NCI-H2227 treated with DMSO at 0.1 percent for 48 hours (cell line): ENCODE data around the gene ENGASE.
A peak's percentile ranks its signal among the peaks of the same experiment; 100 is the strongest.

ENCODE experiments used
- DNase-seq: peaks from one replicate; lab custom pipeline; 2025; lab: John Stamatoyannopoulos, UW

ENGASE gene

DNA sequence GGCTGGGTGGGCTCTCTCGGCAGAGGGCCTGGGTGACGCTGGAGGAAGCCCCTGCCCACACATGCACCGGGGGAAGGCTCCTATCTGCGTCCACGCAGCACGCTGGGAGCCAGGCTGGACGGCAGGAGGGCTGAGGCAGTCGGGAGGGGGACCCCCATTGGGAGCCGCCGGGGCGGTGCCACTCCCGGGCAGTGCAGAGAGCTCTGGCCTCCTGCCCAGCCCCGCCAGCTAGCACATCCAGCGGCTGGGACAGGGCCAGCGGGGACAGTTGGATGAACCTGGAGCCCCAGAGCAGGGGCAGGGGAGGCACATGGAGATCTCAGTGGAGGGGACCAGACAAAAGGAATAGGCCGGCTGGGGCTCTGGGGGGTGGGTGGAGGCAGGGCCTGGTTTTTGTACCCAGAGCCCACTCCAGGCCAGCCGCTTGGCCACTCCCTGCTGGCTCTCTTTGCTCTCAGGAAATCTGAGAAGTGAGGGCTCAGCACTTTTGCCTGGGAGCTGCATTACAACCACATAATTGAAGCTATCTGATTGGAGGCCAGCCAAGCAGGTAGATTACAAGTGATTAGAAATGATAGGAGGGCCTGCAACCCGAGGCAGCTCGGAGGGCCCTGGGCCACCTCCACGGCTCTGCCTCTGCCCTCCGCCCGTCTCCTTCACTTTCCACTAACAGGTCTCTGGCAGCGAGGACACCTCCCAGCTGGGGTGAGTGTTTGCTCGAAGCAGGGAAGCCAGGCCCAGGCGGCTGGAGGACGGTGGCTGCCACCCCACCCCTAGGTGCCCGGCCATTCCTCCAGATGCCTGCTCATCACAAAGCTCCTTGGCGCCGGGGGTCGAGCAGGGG, 40.1 kb downstream of the ENGASE start:
- peak; percentile 56 for DNase-seq

DNA sequence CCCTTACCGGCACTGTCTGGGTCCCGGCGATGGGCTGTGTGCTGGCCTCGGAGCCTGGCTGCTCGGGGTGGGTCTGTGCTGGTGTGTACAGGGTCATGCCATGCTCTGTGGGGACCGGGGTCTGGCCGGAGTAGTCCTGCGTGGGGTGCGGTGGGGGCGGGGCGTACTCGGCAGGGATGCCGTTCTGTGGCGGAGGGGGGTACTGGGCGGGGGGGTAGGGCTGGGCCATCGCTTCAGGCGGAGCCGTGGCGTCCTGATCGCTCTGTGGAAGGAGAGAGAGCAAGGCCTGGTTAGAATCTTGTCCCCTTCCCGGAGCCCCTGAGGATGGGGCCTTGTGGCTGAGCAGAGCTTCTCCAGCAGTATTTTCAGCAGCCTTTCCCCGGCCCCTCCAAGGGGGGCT, 40.9 kb downstream of the ENGASE start:
- DNase-seq, result no peak

DNA sequence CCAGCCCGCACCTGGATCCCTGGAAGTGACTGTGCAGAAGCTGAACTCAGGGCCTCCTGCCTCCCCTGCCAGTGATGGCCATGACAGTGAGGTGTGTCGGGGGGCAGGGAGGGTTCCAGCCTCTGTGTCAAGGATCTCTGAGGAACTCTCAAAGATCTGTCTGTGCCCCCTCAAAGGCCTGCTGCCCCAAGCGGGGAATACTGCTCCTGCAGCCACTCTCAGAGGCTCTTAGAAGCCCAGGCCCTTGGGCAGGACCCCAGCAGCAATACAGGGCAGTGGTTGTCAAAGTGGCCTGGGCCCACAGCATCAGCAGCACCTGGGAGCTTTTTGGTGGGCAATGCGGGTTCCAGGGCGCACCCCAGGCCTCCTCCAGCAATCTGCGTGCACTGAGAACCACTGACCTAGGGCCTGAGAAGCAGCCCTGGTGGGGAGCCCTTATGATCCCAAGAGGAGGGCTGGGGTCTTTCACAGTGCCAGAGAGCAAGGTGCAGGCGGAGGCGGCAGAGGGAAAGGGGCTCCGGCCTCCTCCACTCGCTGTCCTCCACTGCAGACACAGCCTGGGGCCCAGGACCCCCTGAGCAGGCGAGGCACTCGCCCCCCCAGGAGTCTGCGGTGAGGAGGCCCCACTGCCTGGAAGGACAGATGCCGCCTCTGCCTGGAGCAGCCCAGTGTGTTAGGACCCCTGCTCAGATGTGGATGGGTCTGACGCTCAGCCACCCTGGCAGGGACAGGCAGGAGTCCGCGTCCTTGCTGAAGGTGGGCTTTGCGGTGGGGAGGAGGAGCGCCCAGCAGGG, 42.1 kb downstream of the ENGASE start:
- DNase-seq, result no peak

DNA sequence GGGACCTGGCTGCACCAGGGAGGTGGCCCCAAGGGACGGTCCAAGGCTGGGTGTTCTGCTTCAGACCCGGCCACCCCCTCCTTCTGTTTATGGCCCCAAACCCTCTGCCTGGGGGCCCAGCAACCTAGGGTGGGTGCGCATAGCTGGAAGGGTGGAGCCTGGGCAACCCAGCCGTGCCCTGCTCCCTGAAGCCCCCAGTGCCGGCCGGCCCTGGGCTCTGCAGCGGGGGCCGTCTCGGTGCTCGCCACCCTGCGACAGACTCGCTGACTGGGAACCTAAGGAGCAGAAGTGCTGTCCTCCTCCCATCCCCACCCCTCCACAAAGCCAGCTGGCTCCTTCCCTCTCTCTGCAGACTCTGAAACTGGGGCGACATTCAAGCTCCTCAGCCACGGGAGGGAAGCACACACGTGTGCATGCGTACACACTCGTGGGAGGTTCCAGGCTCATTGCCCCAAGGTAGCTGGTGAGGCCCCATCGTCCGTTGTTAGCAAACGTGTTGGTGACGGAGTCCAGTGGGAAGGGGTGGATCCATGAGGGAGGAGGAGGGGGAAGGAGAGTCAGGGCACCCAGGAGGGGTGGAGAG, 43.4 kb downstream of the ENGASE start:
- DNase-seq, result no peak

DNA sequence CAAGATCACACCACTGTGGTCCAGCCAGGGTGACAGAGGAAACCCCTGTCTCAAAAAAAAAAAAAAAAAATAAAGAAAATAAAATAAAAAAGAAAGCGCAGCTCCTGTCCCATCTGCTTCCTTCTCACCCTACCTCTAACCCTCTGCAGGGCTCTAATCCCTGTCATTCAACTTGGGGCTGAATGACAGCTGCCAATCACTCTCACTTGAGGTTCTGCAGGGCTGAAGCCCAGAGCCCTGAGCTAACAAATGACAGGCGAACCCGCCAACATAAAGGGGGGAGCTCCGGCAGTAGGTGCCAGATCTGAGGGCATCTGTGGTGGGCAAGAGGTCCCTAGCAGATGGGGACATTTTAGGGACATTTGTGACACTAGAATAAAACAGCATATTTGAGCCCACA, 44.3 kb downstream of the ENGASE start:
- no peak for DNase-seq

DNA sequence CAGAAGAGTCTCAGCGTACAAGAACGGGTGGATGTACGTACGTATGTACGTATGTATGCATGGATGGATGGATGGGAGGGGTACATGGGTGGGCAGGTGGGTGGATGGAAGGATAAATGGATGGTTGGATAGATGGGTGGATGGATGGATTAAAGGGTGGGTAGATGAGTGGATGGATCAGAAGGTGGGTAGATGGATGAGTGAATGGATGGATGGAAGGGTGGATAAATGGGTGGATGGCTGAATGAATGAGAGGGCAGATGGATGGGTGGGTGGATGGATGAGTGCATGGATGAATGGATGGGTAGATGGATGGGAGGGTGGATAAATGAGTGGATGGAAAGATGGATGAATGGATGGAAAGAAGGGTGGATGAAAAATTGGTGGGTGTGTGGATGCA, 45.6 kb downstream of the ENGASE start:
- DNase-seq, result no peak

DNA sequence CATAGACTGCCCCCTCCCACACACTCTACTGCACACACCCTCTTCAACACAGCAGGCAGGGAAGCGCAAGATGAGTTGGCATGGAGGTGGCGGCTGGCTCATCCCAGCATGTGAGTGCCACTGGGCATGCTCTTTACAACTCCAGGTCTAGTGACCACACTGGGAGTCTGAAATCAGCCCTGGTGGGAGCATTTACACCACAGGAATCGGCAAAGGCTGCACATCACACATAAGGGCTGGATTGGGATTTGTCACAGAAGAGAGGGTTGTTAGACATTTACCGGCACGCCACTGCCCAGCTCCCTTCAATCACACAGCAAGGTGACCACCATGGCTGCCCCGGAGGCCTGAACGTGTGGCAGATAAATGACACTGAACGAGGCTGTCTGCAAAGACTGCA, 49.4 kb downstream of the ENGASE start:
- DNase-seq, result no peak

DNA sequence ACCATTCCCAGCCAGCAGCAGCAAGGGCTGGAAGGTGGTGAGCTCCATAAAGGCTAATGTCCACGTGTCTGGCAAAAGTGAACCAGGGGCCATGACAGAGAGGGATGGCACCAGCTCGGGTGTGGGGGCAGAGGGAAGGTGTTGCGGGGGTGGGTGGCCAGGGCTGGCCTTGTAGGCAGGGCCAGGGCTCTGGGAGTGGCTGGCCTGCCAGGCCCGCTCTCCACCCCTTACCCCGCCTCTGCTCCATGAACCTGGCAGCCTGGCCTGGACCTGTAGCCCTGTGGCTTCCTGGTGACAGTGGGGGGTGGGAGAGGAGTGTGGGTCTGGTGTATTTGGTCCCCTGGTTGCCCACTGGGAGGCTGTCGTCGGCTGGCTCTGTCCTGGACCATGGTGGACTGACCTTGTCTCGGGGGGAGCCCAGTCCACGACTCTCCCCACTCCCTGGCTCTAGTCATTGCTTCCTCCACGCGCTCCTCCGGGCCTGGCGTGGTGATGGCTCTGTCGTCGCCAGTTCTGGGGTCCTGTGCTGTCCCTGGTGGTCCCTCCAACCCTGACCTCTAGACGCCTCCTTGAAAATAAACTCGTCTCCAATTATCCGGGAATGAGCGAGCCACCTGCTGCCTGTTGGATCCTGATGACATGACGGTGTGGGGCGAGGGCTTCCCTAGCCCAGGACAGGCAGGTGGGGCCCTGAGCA, 50.0 kb downstream of the ENGASE start:
- DNase-seq, result no peak

DNA sequence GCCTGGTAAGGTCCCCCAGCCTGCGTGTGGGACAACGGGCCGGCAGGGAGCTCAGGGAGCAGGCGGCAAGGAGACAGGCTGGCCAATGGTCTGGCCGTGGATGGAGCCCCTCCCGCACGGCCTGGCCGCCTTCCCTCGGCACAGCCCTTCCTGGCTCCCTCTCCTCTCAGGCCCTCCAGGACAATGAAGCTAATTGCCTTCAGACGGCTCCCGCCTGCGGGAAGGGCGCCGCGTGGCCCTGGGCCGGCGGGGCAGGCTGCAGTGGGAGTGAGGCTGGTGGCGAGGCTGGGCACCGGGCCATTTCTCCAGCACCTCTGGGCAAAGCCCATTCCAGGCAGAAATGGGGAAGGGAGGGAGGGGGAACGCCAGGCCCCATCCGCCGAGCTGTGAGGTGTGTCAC, 50.9 kb downstream of the ENGASE start:
- DNase-seq, result no peak

DNA sequence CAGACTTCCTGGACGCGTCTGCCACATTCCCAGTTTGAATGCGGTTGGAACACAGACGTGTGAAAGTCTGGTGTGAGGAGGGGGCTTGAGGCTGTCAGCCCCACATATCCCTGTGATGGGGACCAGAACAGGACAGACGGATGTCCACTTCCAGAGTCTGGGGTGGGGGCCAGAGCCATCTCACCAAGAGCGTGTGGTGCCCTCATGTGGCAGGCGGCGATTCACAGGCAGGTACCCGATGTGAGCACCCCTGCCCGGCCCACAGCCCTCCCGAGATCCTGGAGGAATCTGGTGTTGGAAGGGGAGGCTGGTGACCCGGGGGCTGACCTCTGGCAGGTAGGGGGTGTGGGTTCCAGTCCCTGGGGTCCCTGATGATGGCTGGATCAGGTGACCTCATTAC, 51.5 kb downstream of the ENGASE start:
- no peak for DNase-seq

DNA sequence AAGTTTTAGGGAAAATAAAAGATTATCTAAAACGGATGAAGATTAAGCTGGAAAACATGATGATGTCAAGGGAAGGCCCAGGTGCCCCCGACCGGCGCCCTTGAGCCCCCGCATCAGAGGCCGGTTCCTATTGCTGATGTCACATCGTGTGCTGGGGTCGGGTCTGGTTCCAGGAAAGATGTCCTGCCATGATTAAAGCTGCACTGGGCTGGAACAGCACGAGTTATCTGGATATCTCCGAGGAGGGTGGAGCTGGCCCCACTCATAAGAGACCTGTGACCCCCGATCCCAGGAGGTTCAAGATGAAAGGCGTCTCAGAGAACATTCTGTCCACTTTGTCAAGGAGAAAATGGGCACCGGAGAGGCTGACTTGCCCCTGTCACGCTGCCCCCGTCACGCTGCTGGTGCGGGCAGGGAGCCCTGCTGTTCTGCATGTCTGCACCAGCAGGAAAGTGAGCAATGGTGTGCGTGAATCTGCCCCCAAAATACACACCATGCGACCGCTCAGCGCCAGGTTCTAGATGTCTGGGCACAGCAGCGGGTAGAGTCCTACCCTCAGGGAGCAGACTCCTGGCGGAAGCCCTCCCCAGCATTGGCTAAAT, 53.0 kb downstream of the ENGASE start:
- no peak for DNase-seq

DNA sequence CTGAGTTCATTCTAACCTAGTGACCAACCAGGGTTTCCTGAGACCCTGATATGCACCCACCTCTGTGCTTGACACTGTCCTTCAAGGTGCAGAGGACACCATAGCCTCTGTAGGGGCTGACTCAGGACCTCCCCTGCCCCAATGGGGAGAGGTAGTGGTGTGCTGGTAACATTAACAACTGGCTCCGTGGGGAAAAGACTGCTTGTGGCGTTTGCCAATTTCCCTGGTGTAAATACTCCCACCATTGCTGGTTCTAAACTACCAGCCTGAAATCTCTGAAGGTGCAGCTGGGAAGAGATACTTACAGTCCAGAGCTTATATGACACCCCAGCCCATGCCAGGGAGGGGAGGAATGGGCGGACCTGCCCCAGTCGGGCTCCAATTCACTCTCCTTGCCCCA, 54.9 kb downstream of the ENGASE start:
- DNase-seq, result no peak

DNA sequence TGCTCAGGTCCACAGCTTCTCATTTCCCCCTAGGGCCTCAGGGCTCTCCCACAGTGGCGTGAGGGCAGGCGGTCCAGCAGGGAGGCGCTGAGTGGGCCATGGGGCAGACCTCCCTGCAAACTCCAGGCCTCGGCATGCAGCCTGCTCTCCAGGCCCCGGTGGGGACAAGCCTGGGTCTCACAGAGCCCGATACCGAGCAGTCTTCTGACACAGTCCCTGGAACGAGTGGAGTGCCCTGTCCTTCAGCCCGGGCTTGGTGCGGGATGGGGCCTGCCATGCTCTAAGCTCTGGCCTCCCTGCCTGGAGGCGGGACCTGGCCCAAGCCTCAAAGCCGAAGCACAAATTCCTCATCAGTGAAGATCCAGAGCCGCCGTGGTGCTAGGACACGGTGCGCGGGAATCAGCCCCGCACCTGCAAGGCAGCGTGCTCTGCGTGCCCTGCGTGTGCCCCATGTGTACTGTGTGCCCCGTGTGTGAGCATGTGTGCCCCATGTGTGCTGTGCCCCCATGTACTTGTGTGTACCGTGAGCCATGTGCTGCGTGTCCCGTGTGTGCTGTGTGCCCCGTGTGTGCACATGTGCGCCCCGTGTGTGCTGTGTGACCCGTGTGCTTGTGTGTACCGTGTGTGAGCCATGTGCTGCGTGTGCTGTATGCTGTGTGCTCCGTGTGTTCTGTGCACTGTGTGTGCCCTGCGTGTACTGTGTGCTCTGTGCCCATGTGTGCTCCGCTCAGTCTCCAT, 56.1 kb downstream of the ENGASE start:
- no peak for DNase-seq

DNA sequence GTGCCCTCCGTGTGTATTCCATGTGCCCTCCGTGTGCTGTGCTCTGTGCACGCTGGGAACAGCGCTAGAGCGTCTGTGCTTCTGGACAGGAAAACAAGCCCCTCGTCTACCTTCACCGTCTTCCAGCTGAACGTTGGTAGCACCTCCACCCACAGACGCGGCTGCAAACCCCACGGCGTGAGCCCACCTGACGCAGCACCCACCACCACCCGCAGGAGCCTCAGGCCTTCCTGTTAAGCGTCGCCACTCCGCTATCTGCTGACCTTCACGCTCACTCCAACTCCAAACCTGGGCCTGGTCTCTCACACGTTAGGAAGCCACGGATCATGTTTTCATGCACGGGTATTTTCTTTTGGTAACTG, 56.6 kb downstream of the ENGASE start:
- no peak for DNase-seq

DNA sequence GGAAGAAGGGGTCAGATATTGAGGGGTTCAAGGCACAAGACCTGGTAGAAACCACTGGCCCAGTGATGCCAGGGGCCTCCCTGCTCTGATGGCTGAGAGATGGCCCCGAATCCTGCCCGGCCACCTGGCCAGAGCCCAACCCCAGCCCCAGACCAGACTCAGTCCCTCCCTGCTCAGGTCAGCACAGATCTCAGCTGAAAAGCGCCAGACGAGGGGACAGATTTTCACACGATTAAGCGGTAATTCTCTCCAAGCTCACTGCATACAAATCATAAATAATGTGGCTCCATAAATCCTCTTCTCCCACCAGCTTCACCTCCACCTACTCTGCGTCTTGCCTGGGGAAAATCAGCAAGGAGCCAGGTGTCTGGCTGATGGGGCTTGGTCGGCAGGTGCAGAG, 57.1 kb downstream of the ENGASE start:
- DNase-seq, result no peak

DNA sequence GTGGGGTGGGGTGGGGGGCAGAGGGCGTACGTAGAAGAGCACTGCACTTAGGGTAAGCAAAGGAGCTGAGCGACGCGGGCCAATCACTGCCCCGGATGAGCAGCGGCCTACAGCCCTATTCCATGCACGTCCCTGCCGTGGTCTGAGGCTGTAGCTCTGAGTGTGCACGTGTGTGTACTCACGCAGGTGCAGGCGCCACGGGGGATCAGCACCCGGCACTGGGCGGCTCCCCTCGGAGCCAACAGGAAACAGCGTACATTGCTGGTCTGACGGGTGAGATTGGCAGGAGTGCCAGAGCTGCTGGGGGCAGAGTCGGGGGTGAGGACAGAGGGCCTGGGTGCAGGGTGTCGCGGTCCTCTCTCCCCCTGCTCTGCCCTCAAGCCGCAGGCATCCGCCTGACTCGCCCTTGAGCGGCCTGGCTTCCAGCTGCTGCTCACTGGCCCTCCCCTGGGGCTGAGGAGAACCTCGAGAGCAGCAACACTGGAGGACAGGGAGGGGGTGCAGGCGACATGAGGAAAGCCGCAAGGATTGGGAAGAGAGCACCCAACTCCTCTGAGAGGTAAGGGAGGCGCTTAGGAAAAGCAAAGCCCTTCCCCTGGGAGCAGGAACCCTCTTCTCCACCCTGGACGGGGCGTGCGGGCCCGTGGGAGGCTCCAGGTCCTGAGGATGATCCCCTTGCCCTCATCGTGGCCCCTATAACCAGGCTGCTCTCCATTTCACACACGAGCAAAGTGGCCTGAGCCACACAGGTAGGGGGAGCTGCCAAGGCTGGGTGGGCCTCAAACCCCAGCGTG, 57.8 kb downstream of the ENGASE start:
- DNase-seq, result no peak

DNA sequence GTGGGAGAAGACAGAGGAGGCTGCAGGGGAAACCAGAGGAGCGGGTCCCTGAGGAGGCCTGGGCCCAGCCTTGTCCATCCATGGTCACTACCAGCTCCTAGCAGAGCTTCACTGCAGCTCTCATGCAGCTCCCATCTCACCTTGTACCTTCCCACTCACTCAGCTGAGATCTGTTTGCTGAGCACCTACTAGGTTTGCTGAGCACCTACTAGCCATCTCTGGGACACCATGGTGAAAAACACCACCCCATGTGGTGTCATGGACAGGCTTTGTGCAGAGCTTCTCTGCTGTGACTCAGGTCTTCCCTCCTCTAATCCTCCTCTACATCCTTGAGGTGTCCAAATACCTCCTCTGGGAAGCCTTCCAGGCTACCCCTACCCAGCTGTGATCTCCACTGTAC, 58.6 kb downstream of the ENGASE start:
- DNase-seq, result no peak

DNA sequence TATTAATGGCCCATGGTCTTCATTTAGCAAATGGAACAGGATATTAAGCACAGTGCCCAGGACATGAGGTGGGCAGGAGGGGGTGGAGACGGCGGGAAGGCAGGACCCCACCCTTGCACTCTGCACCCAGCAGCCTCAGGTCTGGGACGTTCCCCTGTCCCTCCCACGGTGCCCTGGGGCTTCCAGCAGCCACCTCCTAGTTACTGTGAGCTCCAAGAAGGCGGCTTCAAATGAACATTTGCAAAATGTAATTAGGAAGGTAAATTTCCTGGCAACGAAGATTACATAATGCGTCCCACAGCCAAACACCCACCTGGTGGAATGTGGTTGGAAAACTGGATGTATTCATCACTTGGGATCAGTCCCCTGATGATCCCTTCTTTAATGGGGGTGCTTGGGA, 59.4 kb downstream of the ENGASE start:
- no peak for DNase-seq

DNA sequence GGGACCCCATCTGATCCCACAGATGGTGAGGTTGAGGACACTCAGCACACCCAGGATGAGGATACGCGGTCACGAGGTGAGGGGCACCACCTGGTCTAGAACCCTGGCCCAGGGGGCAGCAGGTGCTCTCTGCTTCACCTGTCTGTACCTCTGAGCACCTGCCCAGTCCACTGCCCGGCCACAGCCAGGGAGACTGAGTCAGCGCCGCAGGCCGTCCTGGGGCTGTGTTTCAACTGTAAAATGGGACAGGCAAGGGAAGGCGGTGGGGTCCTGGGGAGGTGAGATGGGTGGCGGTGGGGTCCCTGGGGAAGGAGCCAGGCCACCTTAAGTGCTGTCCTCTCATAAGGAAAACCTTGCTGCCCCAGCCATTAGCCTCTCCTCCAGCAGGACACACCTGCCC, 60.4 kb downstream of the ENGASE start:
- DNase-seq, result no peak

DNA sequence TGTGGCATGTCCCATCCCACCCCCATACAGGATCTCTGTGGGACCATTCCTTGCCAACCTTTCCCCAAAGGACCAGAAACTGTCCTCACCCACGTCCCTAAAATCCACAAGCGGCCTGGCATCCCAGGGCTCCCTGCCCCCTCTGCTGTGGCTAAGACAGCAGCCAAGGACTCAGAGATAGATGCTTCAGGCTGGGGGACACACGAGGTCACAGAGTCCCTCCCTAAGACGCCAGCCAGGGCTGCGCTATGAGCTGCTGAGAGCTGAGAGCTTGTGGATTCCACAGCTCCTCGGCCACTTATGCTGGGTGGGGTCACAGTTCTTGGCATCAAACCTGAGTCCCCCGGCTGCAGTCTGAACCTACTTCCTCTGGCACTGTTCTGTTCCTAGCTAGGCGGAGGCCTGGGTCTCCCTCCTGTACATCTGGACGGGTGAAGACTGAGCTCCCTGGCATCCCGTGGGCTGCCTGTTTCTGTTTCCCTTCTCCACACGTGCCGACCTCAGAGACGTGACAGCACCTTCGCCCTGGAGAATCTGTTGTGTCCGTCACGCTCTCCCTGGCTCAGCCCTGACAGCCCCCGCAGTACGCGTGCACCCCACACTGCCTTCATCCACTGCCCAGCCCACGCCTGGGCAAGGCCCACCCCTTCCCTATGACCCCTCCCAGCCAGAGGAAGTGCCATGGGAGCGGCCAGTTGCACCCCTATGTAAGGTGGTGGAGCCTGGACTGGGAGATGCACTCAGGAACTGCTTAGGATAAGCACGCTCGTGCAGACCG, 61.2 kb downstream of the ENGASE start:
- DNase-seq, result no peak
